Testis (tissue), 2 donors: ENCODE data around the gene PRKAR1B.

Experiments
- POLR2A ChIP-seq: fragments of 450-650 bp; IDR thresholded peaks from one replicate; pipeline ENCODE4 v1.6.1; 2017; ENCODE audit warnings: antibody characterized with exemption, mild to moderate bottlenecking, moderate library complexity
- TF ChIP-seq, protein P1 (sequence below), 3 experiments: fragments of 450-650 bp in 2 of 3; fragments of 200-600 bp in 1 of 3; sonication (generic) in 1 of 3; IDR thresholded peaks; one replicate each; pipeline ENCODE4 v1.5.1; 2016 to 2019; ENCODE audit warnings: antibody characterized with exemption in 3 of 3, mild to moderate bottlenecking in 2 of 3, moderate library complexity in 1 of 3

DNA sequence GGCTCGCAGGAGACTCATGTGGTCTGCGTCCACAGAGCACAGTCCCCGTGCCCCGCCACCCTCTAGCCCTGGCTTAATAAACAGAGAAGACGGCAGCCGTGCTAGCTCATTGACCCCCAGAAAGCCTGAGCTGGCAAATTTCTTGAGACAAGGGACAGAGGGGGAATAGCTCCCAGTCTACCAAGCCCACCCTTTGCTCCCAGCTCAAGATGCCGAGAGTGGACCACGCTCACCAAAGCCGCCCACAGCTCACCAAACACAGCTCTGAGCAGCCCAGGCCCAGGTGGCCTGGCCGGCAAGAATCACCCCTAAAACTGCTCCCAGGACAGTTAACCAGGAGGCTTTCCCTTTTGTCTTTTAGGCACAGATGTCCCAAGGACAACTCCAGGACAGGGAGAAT lies 212.8 kb downstream of the PRKAR1B start:
- TF ChIP-seq, protein P1, sequence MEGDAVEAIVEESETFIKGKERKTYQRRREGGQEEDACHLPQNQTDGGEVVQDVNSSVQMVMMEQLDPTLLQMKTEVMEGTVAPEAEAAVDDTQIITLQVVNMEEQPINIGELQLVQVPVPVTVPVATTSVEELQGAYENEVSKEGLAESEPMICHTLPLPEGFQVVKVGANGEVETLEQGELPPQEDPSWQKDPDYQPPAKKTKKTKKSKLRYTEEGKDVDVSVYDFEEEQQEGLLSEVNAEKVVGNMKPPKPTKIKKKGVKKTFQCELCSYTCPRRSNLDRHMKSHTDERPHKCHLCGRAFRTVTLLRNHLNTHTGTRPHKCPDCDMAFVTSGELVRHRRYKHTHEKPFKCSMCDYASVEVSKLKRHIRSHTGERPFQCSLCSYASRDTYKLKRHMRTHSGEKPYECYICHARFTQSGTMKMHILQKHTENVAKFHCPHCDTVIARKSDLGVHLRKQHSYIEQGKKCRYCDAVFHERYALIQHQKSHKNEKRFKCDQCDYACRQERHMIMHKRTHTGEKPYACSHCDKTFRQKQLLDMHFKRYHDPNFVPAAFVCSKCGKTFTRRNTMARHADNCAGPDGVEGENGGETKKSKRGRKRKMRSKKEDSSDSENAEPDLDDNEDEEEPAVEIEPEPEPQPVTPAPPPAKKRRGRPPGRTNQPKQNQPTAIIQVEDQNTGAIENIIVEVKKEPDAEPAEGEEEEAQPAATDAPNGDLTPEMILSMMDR (IDR thresholded peaks at IDR 0.05) = no peak
- TF ChIP-seq POLR2A = no peak
